Measurements from ENCODE around the gene FALEC.

The FALEC gene

DNA sequence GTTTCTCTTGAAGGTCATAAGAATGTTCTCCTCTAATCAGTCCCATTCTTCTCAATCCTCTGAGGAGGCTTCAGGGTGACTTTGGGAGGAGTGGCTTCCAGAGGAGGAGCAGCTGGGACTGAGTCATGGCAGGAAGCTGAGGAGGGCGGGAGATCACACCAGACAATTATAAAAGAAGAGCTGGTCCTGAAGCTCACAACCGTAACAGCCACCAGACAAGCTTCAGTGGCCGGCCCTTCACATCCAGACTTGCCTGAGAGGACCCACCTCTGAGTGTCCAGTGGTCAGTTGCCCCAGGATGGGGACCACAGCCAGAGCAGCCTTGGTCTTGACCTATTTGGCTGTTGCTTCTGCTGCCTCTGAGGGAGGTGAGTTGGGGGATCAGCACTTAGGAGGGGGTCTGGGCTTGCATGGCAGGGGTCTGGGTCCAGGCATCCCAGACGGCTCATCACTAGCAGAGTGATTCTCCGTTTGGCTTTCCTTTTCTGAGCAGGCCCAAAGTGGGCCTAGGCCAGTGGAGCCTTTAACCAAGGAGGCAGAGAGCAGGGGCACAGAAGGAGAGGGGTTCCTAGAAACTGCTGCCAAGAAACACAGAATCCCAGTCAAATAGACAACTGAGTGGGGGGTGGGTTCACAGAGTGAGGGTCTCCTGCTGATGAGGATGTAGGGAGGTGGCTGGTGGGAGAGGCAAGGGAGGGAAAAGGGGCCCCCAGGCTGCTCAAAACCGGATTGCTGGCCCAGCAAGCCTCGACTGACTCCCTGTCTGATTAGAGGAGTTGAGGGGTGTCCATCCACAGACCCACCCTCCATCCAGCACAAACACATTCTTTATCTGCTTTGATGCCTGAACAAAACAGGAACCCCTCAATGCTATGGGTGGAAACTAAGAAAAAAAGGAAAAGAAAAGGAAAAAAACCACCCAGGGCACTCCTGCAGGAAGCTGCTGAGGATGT is 7.4 kb upstream of the FALEC start, which contains the start of gene ECM1:
TSS of gene ECM1 (plus strand) at position 198 of the 953 bp plus-strand sequence. CDS start at position 299, 101 bp downstream.
- TF ChIP-seq, protein P1, sequence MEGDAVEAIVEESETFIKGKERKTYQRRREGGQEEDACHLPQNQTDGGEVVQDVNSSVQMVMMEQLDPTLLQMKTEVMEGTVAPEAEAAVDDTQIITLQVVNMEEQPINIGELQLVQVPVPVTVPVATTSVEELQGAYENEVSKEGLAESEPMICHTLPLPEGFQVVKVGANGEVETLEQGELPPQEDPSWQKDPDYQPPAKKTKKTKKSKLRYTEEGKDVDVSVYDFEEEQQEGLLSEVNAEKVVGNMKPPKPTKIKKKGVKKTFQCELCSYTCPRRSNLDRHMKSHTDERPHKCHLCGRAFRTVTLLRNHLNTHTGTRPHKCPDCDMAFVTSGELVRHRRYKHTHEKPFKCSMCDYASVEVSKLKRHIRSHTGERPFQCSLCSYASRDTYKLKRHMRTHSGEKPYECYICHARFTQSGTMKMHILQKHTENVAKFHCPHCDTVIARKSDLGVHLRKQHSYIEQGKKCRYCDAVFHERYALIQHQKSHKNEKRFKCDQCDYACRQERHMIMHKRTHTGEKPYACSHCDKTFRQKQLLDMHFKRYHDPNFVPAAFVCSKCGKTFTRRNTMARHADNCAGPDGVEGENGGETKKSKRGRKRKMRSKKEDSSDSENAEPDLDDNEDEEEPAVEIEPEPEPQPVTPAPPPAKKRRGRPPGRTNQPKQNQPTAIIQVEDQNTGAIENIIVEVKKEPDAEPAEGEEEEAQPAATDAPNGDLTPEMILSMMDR (IDR thresholded peaks at IDR 0.05; ENCODE audit: low read depth, low read length), result no peak
- DNase-seq (ENCODE audit: low read depth in 2 of 2), result peak; percentile 81 to 82
- H3K4me3 ChIP-seq (replicated peaks in 1 of 2; ENCODE audit: low read depth in 2 of 2, low read length in 2 of 2), result peak within 1 kb of the TSS in 1 of 2 donors; percentile 56

DNA sequence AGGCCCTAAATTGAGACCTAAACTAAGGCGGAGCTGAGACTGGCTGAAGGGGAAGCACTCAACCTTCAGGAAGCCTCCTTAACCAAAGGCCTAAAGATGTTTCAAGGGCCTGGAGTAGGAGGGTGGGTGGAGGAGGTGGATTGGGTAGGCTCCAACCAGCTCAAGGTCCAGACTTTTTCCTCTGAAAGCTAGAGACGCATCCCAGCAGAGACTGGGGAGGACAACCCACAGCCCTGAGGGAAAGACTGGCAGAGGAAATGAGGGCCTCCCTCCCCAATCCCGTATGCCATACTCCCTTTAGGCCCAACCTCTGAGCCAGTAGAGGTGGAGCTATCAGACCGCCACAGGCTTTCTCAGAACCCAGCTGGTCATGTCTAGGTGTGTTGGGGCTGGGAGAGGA is 6.6 kb upstream of the FALEC start:
- peak overlapping the region in 1 of 2 donors; percentile 56 for H3K4me3 ChIP-seq (replicated peaks in 1 of 2; ENCODE audit: low read depth in 2 of 2, low read length in 2 of 2)
- TF ChIP-seq, protein P1 (IDR thresholded peaks at IDR 0.05; ENCODE audit: low read depth, low read length), result no peak
- no peak for DNase-seq (ENCODE audit: low read depth in 2 of 2)

DNA sequence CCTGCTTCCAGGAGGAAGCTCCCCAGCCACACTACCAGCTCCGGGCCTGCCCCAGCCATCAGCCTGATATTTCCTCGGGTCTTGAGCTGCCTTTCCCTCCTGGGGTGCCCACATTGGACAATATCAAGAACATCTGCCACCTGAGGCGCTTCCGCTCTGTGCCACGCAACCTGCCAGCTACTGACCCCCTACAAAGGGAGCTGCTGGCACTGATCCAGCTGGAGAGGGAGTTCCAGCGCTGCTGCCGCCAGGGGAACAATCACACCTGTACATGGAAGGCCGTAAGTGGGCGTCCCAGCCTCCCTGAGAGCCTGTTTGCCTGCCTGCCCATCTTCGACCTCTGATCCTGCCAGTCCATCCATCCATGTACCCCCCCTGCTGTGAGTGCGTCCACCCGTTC is 4.0 kb upstream of the FALEC start:
- H3K4me3 ChIP-seq (replicated peaks in 1 of 2; ENCODE audit: low read depth in 2 of 2, low read length in 2 of 2), result no peak overlapping the region
- TF ChIP-seq, protein P1 (IDR thresholded peaks at IDR 0.05; ENCODE audit: low read depth, low read length), result no peak
- DNase-seq (ENCODE audit: low read depth in 2 of 2), result no peak

DNA sequence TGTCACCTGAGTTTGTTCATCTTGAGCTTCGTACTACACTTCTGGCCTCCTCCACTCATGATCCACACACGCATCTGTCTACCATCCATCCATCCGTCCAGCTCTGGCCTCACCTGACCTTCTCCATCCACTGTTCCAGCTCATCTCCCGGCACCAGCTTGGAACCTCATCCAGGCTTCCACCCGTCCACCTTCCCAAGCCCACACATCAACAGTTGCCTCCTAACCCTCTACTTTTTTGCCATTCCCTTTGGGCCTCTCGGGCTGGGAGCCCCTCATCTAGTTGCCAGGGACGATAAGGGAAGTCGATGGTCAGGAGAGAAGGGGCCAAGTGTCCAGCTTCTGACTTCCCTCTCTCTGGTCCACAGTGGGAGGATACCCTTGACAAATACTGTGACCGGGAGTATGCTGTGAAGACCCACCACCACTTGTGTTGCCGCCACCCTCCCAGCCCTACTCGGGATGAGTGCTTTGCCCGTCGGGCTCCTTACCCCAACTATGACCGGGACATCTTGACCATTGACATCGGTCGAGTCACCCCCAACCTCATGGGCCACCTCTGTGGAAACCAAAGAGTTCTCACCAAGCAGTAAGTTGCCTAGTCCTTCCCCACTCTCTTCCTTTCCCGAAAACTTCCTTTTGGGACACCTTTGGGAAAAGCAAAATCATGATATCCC is 3.4 kb upstream of the FALEC start:
- DNase-seq (ENCODE audit: low read depth in 2 of 2), result no peak
- no peak overlapping the region for H3K4me3 ChIP-seq (replicated peaks in 1 of 2; ENCODE audit: low read depth in 2 of 2, low read length in 2 of 2)
- TF ChIP-seq, protein P1 (IDR thresholded peaks at IDR 0.05; ENCODE audit: low read depth, low read length), result no peak

DNA sequence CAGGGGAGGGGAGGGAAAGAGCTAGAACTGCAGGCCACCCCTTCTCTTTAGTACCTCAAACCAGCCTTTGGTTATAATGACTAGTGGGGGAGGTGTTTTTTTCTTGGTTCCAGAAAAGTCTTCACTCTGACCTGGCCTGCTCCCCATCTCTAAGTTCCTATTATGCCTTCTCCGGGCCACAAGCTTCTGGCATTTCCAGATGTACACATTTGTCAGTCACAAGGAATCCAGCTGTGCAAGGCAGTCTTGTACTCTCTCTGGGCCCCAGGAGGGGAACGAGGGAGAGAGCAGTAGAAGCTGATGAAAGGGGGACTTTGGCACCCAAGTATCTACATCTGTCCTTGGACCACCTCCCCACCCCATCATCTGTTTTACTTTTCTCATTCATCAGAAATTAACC is 2.7 kb upstream of the FALEC start:
- TF ChIP-seq, protein P1 (IDR thresholded peaks at IDR 0.05; ENCODE audit: low read depth, low read length), result no peak
- no peak overlapping the region for H3K4me3 ChIP-seq (replicated peaks in 1 of 2; ENCODE audit: low read depth in 2 of 2, low read length in 2 of 2)
- DNase-seq (ENCODE audit: low read depth in 2 of 2), result no peak

DNA sequence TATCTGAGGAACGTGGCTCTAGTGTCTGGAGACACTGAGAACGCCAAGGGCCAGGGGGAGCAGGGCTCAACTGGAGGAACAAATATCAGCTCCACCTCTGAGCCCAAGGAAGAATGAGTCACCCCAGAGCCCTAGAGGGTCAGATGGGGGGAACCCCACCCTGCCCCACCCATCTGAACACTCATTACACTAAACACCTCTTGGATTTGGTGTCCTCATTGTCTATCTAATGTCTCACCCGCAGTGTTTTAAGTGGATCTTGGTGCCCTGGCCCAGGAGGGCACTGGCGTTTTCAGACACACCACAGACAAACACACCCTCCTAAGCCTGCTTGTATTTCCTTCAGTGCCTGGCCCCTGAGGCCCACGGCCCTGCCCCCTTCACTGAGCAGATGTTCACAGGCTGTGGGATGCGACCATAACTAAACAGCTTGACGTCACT is 2.2 kb upstream of the FALEC start:
- H3K4me3 ChIP-seq (replicated peaks in 1 of 2; ENCODE audit: low read depth in 2 of 2, low read length in 2 of 2), result no peak overlapping the region
- no peak for DNase-seq (ENCODE audit: low read depth in 2 of 2)
- TF ChIP-seq, protein P1 (IDR thresholded peaks at IDR 0.05; ENCODE audit: low read depth, low read length), result no peak

Data from cardiac fibroblast (primary cell).